HepG2 (cell line): ENCODE results near the gene CCR9. TPM values are rescaled to one million over a fixed set of nuclear protein-coding genes. Genes with fewer than 3 reads are reported as not detected.

Experiments
- ATAC-seq: fragments of 200-7000 bp; cut with Tn5 transposase; 3 replicates; pipeline ENCODE4 v1.9.1; 2020; ENCODE audit warnings: mild to moderate bottlenecking, moderate library complexity
- BruUV-seq: library from RNA; stranded (reverse); fragments of 400-500 nt; replicated peaks from 2 replicates; lab custom pipeline; 2021; lab: Mats Ljungman, UMichigan
- CTCF ChIA-PET: fragments of 300-600 bp; formaldehyde crosslinking; extraction: SDS; loops from one replicate; lab custom pipeline; 2021; ENCODE audit warnings: low total read pairs, inconsistent platforms, low intra/inter-chr PET ratio; lab: Yijun Ruan, JAX
- POLR2A ChIA-PET: fragments of 350-600 bp; sonication (Branson Sonifier 250); formaldehyde crosslinking; loops from one replicate; lab custom pipeline; 2020; ENCODE audit warnings: antibody characterized with exemption, inconsistent platforms; lab: Yijun Ruan, JAX
- DNase-seq: peaks from one replicate; pipeline ENCODE4 v3.0.0-alpha.2; 2015; ENCODE audit warnings: low spot score
- FAIRE-seq: peaks from 3 replicates; lab custom pipeline; 2011; peaks lifted over from hg19 to GRCh38; lab: Jason Lieb, UNC
- H2AFZ ChIP-seq: one replicate; pipeline ENCODE4 v1.6.1; 2011; ENCODE audit warnings: low read length, inconsistent platforms
- H3K27ac ChIP-seq: fragments of 300-600 bp; 3 replicates; pipeline ENCODE4 v1.8.0; 2011; ENCODE audit warnings: mixed run types, mild to moderate bottlenecking, mixed read lengths, low read length, inconsistent platforms; ENCODE audit not compliant: insufficient read depth; ENCODE audit errors: extremely low read length
- H3K27me3 ChIP-seq, 2 experiments: fragments of 200-600 bp in 1 of 2; 2 replicates in 1 of 2; 3 replicates in 1 of 2; pipeline versions ENCODE4 v1.6.0 to v1.8.0; 2011; ENCODE audit warnings: low read length in 2 of 2, mild to moderate bottlenecking in 2 of 2, moderate library complexity in 2 of 2, inconsistent platforms in 1 of 2; ENCODE audit not compliant: insufficient read depth in 2 of 2, control insufficient read depth in 1 of 2
- H3K36me3 ChIP-seq, 2 experiments: fragments of 200-600 bp in 1 of 2; replicated peaks in 1 of 2; 2 replicates in 1 of 2; 3 replicates in 1 of 2; pipeline versions ENCODE4 v1.5.1 to v1.8.0; 2011; ENCODE audit warnings: low read length in 2 of 2, inconsistent platforms in 1 of 2; ENCODE audit not compliant: insufficient read depth in 2 of 2, control insufficient read depth in 1 of 2
- H3K4me1 ChIP-seq: 2 replicates; pipeline ENCODE4 v1.5.1; 2012; ENCODE audit warnings: low read length, inconsistent platforms; ENCODE audit not compliant: insufficient read depth
- H3K4me2 ChIP-seq: 2 replicates; pipeline ENCODE4 v1.6.0; 2011; ENCODE audit warnings: low read depth, low read length, inconsistent platforms
- H3K4me3 ChIP-seq, 3 experiments: fragments of 200-600 bp in 1 of 3; sonication (generic), shearing (Covaris generic) in 1 of 3; replicated peaks in 1 of 3; 2 replicates each; pipeline ENCODE4 v1.5.1; 2011 to 2016; ENCODE audit warnings: low read length in 3 of 3, inconsistent platforms in 2 of 3, low read depth in 2 of 3, mild to moderate bottlenecking in 2 of 3, control low read depth in 1 of 3, mixed read lengths in 1 of 3; ENCODE audit not compliant: insufficient read depth in 1 of 3
- H3K79me2 ChIP-seq: one replicate; pipeline ENCODE4 v1.6.1; 2011; ENCODE audit warnings: low read length, inconsistent platforms; ENCODE audit not compliant: insufficient read depth
- H3K9ac ChIP-seq: 2 replicates; pipeline ENCODE4 v1.6.0; 2011; ENCODE audit warnings: mild to moderate bottlenecking, low read depth, low read length, inconsistent platforms; ENCODE audit not compliant: insufficient read depth
- H3K9me3 ChIP-seq: 2 replicates; pipeline ENCODE4 v1.5.1; 2012; ENCODE audit warnings: mild to moderate bottlenecking, low read length
- H4K20me1 ChIP-seq: 2 replicates; pipeline ENCODE4 v1.6.0; 2011; ENCODE audit warnings: inconsistent platforms, mild to moderate bottlenecking, low read length, moderate library complexity; ENCODE audit not compliant: insufficient read depth
- AFF4 ChIP-seq: sonication (generic); formaldehyde crosslinking; IDR thresholded peaks from 2 replicates; pipeline ENCODE4 v1.4.0; 2020; ENCODE audit warnings: missing genetic modification reagents
- AGO2 ChIP-seq: fragments of 200-400 bp; formaldehyde crosslinking; optimal IDR thresholded peaks from 2 replicates; pipeline ENCODE3; 2017; ENCODE audit warnings: mild to moderate bottlenecking, low read depth, low read length, moderate library complexity
- ATF7 ChIP-seq, 2 experiments: fragments of 450-650 bp in 1 of 2; sonication (generic) in 1 of 2; formaldehyde crosslinking in 1 of 2; IDR thresholded peaks; 2 replicates each; pipeline versions ENCODE4 v1.4.0 to v1.6.1; 2016 to 2020; ENCODE audit warnings: antibody characterized with exemption in 1 of 2, mild to moderate bottlenecking in 1 of 2, missing genetic modification reagents in 1 of 2
- FOXP1 ChIP-seq, 2 experiments: fragments of 450-650 bp in 1 of 2; IDR thresholded peaks; 2 replicates each; pipeline ENCODE4 v1.6.1; 2017 to 2018; ENCODE audit warnings: antibody characterized with exemption in 1 of 2
- GRHL1 ChIP-seq: sonication (generic); formaldehyde crosslinking; conservative IDR thresholded peaks from 2 replicates; pipeline ENCODE4 v1.8.0; 2022; ENCODE audit warnings: missing genetic modification reagents
- NR2F1 ChIP-seq, 2 experiments: fragments of 450-650 bp in 1 of 2; formaldehyde crosslinking in 1 of 2; IDR thresholded peaks; 2 replicates each; pipeline versions ENCODE4 v1.5.0 to v1.6.1; 2016 to 2020; ENCODE audit warnings: mild to moderate bottlenecking in 1 of 2, missing compliant biosample characterization in 1 of 2, missing genetic modification reagents in 1 of 2, moderate library complexity in 1 of 2
- PCBP1 ChIP-seq: fragments of 200-400 bp; formaldehyde crosslinking; IDR thresholded peaks from 2 replicates; pipeline ENCODE4 v1.6.1; 2017; ENCODE audit warnings: mild to moderate bottlenecking, low read depth, low read length, borderline replicate concordance
- RBM39 ChIP-seq: fragments of 200-400 bp; formaldehyde crosslinking; IDR thresholded peaks from one replicate; pipeline ENCODE4 v1.6.1; 2018; ENCODE audit warnings: antibody characterized with exemption, mild to moderate bottlenecking, low read depth, low read length; ENCODE audit not compliant: poor library complexity, severe bottlenecking
- TAF1 ChIP-seq: sonication (generic); formaldehyde crosslinking; IDR thresholded peaks from 2 replicates; pipeline ENCODE4 v1.4.0; 2020; ENCODE audit warnings: missing genetic modification reagents
- THAP11 ChIP-seq: IDR thresholded peaks from 2 replicates; pipeline ENCODE4 v1.6.1; 2016; ENCODE audit warnings: missing biosample characterization, missing genetic modification reagents
- WIZ ChIP-seq: sonication (generic); formaldehyde crosslinking; IDR thresholded peaks from 2 replicates; pipeline ENCODE4 v1.5.1; 2020; ENCODE audit warnings: mild to moderate bottlenecking, missing genetic modification reagents
- ZBTB7B ChIP-seq: sonication (generic); formaldehyde crosslinking; IDR thresholded peaks from 2 replicates; pipeline ENCODE4 v1.4.0; 2020; ENCODE audit warnings: missing genetic modification reagents
- ZFX ChIP-seq: sonication (generic); formaldehyde crosslinking; IDR thresholded peaks from 2 replicates; pipeline ENCODE4 v1.4.0; 2020; ENCODE audit warnings: mild to moderate bottlenecking, low read depth, missing genetic modification reagents, moderate library complexity
- ZNF143 ChIP-seq: sonication (generic); formaldehyde crosslinking; IDR thresholded peaks from 2 replicates; pipeline ENCODE4 v1.4.0; 2020; ENCODE audit warnings: missing genetic modification reagents
- ZNF33B ChIP-seq: sonication (generic); formaldehyde crosslinking; IDR thresholded peaks from 2 replicates; pipeline ENCODE4 v1.5.1; 2020; ENCODE audit warnings: mild to moderate bottlenecking, missing genetic modification reagents
- ZNF468 ChIP-seq: sonication (generic); formaldehyde crosslinking; IDR thresholded peaks from 2 replicates; pipeline ENCODE4 v1.8.0; 2022; ENCODE audit warnings: mild to moderate bottlenecking, moderate library complexity, missing genetic modification reagents
- ZNF839 ChIP-seq: sonication (generic); formaldehyde crosslinking; IDR thresholded peaks from 2 replicates; pipeline ENCODE4 v1.4.0; 2020; ENCODE audit warnings: missing genetic modification reagents, mild to moderate bottlenecking, borderline replicate concordance
- WGBS: methylation state at CpG from one replicate; pipeline ENCODE4 v1.1.6; 2017; ENCODE audit warnings: low lambda C conversion rate; 5-methylcytosine and 5-hydroxymethylcytosine counted together
- in situ Hi-C: cut with HindIII; loops from 2 replicates; pipeline ENCODE4 v1.10.0; 2017; ENCODE audit warnings: low pct_unique_long_range_greater_than_20kb; ENCODE audit not compliant: extremely low pct_ligation_motif_present
- intact Hi-C: fragments of 100-400 bp; cut with micrococcal nuclease; formaldehyde crosslinking; loops from one replicate; pipeline ENCODE4 v1.10.0; 2022; ENCODE audit not compliant: unreplicated experiment
- polyA plus RNA-seq, 8 experiments: library from polyadenylated mRNA; depleted of rRNA in 3 of 8; stranded (reverse) in 7 of 8; unstranded in 1 of 8; fragments of >200 nt; fragmentation: Illumina TruSeq in 4 of 8; extraction: Trizol in 4 of 8; gene quantifications; 2 replicates each; pipeline versions ENCODE4 v1.2.1 to v1.2.3, GENCODE V29; 2011 to 2016; ENCODE audit warnings: low read depth in 4 of 8, missing spikeins in 1 of 8, mixed read lengths in 1 of 8; ENCODE audit not compliant: insufficient read depth in 1 of 8
- total RNA-seq, 5 experiments: library from RNA; depleted of rRNA; stranded (reverse); fragments of >200 nt; fragmentation: Illumina TruSeq; extraction: Trizol; gene quantifications; 2 replicates each; pipeline ENCODE4 v1.2.3, GENCODE V29; 2016; ENCODE audit warnings: low read depth in 1 of 5

Gene CCR9
- total and polyA plus RNA-seq, 2 of the 13 experiments (the other 11 are each of a cell fraction or from before 2014, with no cell fraction given), result not detected

GRCh38 chr3:45904931-45905330, 18.6 kb downstream of the CCR9 start (continued):
- no peak for TF ChIP-seq ZNF143 (CRISPR knock-in tag)
- TF ChIP-seq, all 625 proteins: peak for 0

GRCh38 chr3:45905755-45906154, 19.4 kb downstream of the CCR9 start:
- FAIRE-seq, result no peak
- intact Hi-C loops (no loop called here), in situ Hi-C loops (loop anchor here (25.0 kb wide), 1 partner anchor 668 kb away; the partner anchor contains the start of gene TMEM158)
- WGBS, result 0% methylated on average over 2 of the region's 3 CpGs
- CTCF ChIA-PET, result interaction anchor here (2.0 kb wide), 1 partner anchor 145 kb away, joined by 9 read pairs; no protein-coding TSS in a partner anchor
- peaks cover 8% of the 10 kb centered on the region; the same call in 1 of the 2 replicates for H3K4me1 ChIP-seq
- no peak overlapping the region for H3K4me2 ChIP-seq
- H3K9me3 ChIP-seq, result no peaks in the 10 kb centered on the region
- no peak overlapping the region for H3K27ac ChIP-seq
- H3K36me3 ChIP-seq, result no peaks in the 10 kb centered on the region
- POLR2A ChIA-PET, result no interaction called here
- H2AFZ ChIP-seq, result no peak overlapping the region
- no peak for ATAC-seq
- H3K9ac ChIP-seq, result no peak overlapping the region
- no peak for DNase-seq
- H3K4me3 ChIP-seq, result no peak overlapping the region
- no peaks in the 10 kb centered on the region for H3K27me3 ChIP-seq
- BruUV-seq, result no TSS peak
- no peaks in the 10 kb centered on the region for H3K79me2 ChIP-seq
- H4K20me1 ChIP-seq, result no peaks in the 10 kb centered on the region
- TF ChIP-seq THAP11 (CRISPR knock-in tag) (no peak), ZFX (CRISPR knock-in tag) (no peak), WIZ (CRISPR knock-in tag) (no peak), NR2F1 (CRISPR knock-in tag; IDR thresholded peaks at IDR 0.05) (no peak), ZNF468 (CRISPR knock-in tag) (no peak), PCBP1 (no peak), ATF7 (IDR thresholded peaks at IDR 0.05) (no peak), ATF7 (CRISPR knock-in tag; IDR thresholded peaks at IDR 0.05) (no peak), ZBTB7B (no peak), AGO2 (no peak), TAF1 (CRISPR knock-in tag) (no peak), ZNF33B (no peak), FOXP1 (IDR thresholded peaks at IDR 0.05) (no peak), FOXP1 (CRISPR knock-in tag; IDR thresholded peaks at IDR 0.05) (no peak), GRHL1 (CRISPR knock-in tag) (no peak), RBM39 (no peak), AFF4 (CRISPR knock-in tag) (no peak), ZNF839 (CRISPR knock-in tag) (no peak)
- TF ChIP-seq, all 625 proteins: peak for 0
